ENCODE data around the gene UACA.
"Not testable (repeated sequence)": the region's sequence is repeated elsewhere in the genome, so short reads cannot be mapped to it uniquely, and the experiment has no call there.

UACA gene

DNA sequence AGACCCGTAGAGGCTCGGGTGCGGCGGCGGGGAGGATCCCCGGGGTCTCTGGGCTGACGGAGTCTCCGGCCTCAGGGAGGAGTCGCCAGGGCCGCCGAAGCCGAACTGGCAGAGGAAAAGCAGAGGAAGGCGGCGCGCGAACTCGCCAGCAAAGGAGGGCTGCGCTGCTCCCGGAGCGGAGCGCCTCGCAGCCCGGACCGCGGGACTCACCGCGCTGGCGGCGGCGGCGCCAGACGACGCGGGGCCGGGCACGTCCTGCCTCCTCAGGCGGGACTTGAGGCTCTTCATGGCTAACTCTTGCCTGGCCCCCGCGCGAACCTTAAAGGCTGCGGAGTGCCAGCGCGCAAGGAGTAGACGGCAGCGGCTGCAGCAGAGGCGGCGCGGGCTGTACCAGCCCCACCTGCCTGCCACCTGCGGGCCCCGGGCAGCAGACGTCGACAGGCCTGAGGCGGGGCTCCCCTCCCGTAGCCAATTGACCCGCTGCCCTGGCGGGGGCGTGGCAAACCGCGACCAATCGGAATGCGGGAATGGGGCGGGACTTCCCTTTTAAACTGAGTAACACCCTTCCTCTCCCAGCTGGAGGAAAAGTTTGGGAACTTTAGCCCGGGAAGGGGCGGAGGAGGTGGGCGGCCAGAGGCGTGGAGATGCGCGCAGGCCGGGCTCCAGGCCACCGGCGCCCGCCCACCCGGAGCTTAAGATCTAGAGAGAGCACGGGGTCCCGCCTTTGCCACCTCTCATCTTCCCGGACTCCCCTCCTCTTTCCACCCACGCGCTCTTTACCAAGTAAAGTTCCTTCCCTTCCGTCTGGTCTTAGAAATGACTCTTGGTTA lies at the start of gene UACA:
Gene UACA, minus strand, starts transcription at position 439 of the 830 bp plus-strand sequence. Its CDS starts 151 bp downstream, at position 288.
- peak; percentile 65 for DNase-seq

DNA sequence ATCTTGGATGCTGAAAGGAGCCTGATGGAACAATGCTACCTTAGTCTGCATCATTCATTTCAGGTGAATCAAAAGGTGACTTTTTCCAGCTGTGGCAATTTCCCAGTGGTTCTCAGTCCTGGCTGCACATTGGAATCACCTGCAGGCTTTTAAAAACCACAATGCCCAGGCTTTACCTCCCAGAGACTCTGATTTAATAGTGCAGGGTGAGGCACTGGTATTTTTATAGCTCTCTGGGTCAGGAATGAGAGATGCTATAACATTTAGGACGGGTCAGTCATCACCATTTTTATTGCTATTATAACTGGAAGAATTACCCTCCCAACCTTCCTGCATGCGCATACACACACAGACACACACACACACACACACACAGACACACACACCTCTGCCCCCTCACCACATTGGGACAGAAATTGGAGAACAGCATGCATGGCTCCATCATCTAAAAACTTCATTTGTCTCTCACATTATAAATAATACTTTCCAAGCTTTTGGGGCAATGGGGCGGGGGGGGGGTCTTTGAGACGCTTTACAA lies 49.5 kb upstream of the UACA start:
- no peak for DNase-seq

GRCh38 chr15:70810916-70811578 lies 47.7 kb upstream of the UACA start:
- DNase-seq, result no peak

DNA sequence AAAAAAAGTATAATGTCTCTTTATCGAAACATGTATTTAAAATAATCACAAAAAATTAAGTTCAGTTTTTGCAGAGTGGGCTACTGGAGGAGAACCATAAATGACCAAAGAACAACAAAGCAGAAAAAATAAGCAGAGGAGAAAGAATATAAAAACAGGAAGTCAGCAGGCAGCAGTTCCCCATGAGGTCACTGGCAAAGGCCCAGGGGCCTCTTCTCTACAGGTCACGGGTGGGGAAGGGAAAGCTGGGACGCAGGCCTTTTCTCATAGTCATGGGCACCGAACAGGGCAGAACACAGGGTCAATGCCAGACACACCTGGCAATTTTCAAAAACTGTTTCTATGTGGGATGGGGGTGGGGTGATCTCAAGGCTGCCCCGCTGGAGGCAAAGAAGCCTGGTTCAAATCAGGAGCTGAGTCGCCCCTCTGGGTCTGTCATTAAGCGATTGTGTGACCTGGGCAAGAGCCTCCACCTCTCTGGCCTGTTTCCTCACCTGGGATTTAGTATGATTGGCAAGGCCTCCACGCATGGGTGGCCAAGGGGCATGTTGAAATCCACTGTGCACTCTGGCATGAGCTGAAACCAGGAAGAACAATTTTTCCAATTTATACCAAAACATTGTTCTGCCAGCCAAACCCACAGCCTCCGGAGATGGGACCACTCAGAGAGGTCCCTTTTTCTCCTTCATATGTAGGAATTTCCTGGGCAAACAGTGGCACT lies 43.8 kb upstream of the UACA start:
- DNase-seq, result no peak

GRCh38 chr15:70804388-70804787 lies 41.0 kb upstream of the UACA start:
- not testable (repeated sequence) for DNase-seq

DNA sequence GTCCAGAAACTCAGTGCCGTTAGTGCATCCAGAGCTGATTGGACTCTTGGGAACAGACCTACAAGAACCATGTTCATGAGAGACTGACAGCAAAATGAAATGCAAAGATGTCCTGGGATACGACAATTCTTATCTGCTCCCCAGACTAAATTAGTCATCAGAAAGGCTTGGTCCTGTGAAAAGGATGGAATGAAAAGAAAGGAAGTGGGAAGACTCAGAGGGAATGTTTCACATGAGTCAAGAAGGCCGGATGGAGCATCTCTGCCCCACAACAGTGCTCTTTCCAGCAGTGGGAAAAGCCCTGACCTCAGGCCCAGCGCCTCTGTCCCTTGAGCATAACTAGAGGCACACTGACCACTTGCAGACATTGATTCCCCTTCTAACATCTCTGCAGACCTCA lies 39.3 kb upstream of the UACA start:
- no peak for DNase-seq

GRCh38 chr15:70801109-70801508 lies 37.8 kb upstream of the UACA start:
- no peak for DNase-seq

- DNase-seq, result no peak
Measured at GRCh38 chr15:70799667-70800450, 36.5 kb upstream of the UACA start.

GRCh38 chr15:70797464-70797863 lies 34.1 kb upstream of the UACA start:
- DNase-seq, result no peak

DNA sequence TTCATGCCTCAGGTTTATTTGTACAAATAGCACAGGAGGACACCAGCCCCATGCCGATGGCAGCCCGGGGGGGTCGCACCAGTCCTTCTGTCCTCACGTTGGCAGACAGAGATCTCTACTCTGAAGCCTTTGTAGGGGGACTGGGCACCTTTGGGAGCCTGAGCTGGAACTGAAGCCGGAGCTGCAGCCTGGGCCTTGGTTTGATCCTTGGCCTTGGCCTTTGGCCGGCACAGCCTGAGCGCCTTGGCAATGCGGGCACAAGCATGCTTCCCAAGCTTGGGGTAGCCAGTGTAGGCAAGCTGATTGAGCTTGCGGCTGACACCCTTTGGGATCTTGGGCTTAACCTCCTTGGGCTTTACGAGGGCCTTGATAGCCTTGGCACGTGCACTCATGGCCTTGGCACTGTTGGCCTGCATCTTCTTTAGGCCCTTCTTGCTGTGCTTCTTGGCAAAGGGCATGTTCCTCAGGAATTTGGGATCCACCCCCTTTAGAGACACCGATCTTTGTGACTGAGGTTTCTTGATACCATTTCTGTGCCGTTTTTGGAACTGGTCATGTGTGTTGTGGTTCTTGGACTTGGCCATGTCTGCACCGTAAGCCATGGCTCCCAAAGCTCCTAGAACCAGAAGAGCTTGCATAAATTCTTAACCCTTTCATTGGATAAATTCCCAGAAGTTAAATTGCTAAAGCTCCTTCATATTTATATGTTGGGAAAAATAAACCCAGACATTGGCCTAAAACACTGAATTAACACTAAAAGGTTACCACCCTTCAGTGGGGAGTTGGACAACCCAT lies 33.4 kb upstream of the UACA start:
- DNase-seq, result no peak

DNA sequence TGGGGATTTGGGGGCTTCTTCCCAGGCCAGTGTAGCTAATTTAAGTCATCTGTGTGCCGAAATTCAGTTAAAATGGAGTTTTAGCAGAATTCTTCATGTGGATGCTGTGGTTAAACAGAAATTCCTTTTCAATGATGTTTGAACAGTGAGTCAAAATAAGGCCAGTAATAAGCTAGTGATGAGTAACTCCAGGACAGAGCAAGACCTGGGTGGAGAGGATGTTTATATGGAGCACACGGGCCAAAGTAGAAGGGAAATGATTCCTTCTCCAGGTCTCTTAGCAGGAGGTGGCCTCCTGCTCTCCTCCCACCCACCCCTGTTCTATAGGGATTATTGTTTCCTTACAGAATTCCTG lies 31.9 kb upstream of the UACA start:
- no peak for DNase-seq

GRCh38 chr15:70794596-70795310 lies 31.4 kb upstream of the UACA start:
- no peak for DNase-seq

DNA sequence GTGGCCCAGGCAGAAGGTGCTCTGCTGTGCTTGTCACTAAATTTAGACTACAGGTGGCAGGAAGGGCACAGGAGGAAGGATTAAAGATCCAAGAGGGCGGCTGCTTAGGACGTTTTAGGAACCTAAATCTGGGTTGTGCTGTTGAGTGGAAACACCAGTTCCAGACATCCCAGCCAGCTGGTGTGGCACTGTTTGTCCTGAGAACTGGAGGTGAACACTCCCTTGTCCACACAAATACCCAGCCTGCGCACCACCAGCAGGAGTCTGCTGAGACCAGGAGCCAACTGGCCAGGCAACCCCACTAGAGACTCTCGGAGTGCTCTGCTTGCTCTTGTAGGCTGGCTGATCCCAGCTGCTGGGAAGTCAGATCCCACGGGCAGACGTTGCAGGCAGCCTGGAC lies 30.3 kb upstream of the UACA start:
- DNase-seq, result no peak

DNA sequence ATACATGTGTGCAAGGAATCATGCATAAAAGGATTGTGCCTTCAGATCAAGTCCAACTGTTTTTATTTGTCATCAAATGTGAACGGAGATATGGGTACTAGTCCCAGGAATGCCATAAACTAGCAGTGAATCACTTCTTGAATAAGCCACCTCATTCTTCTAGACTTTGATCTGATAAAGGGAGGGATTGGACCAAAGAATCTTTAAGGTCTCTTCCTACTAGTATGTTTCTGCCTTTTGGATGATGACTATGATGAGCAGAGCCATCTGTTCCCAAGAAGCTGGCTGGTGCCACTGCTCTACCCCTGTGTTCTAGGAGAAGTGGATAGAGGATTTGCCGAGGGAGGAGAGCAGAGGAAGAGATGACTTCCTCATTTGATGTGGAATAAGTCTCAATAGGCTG lies 28.8 kb upstream of the UACA start:
- DNase-seq, result no peak

GRCh38 chr15:70791259-70791658 lies 27.9 kb upstream of the UACA start:
- no peak for DNase-seq

DNA sequence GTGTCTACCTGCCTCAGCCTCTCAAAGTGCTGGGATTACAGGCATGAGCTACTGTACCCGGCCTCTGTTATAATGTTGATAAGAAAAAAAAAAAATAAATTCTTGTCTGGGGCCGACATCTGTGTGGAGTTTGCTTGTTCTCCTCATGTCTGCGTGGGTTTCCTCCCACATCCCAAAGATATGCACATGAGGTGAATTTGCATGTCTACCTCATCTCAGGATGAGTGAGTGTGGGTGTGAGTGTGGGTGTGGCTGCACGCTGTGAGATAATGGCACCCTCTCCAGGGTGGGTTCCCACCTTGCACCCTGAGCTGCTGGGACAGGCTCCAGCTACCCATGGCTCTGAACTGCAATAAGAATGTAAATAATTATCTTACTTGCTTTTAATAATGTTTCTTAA lies 25.9 kb upstream of the UACA start:
- DNase-seq, result no peak

- DNase-seq, result no peak
Measured at GRCh38 chr15:70788114-70789049, 25.0 kb upstream of the UACA start.

DNA sequence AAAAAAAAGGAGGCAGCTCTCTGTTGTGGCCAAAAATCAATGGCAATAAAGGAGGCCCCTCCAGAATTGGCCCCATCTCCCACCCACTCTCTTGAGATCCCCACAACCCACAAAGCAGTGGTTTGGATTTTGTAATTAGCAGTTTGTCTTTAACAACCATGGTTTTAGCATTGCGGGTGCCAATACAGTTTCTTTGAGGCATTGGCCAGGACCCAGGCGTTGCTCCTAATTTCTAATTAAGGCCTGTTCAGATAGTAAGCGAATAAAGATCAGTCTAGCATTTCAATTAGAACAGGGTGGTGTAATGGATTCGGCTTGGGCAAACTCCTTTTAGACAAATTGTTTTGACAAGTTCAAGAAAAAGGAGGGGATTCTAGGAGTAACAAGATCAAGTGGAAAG lies 23.6 kb upstream of the UACA start:
- DNase-seq, result no peak

GRCh38 chr15:70783610-70784022 lies 20.3 kb upstream of the UACA start:
- no peak for DNase-seq

- no peak for DNase-seq
Measured at GRCh38 chr15:70783041-70783440, 19.7 kb upstream of the UACA start.

Data from CD4-positive, alpha-beta T cell treated with Interleukin-17A for 1 hour (primary cell).